Stimulated activated CD8-positive, alpha-beta memory T cell treated with anti-CD3 and anti-CD28 coated beads, Interleukin-7, amount 100 ng/mL, for 4 hours (primary cell): Measurements from ENCODE around the gene DROSHA.
"Not testable (repeated sequence)": the region's sequence is repeated elsewhere in the genome, so short reads cannot be mapped to it uniquely, and the experiment has no call there.

Experiments used
- DNase-seq, 2 donors: peaks; one replicate each; pipeline ENCODE4 v3.0.0-alpha.2; 2020; ENCODE audit warnings: low read depth in 2 of 2

The DROSHA gene

GRCh38 chr5:31531888-31532547 lies at the start of gene DROSHA, which contains the start of gene C5orf22:
Gene DROSHA, minus strand, starts transcription at chr5:31532093. Its CDS starts 3,034 bp downstream, at chr5:31529059.
Gene C5orf22, plus strand, starts transcription at chr5:31532301. Its CDS starts 92 bp downstream, at chr5:31532393.
- DNase-seq: peak; percentile 79 to 88

- DNase-seq: no peak
Observed at GRCh38 chr5:31579558-31579957, 47.7 kb upstream of the DROSHA start.

- DNase-seq: no peak
Observed at GRCh38 chr5:31577438-31577837, 45.5 kb upstream of the DROSHA start.

- DNase-seq: no peak
Observed at GRCh38 chr5:31574772-31575171, 42.9 kb upstream of the DROSHA start.

GRCh38 chr5:31573494-31574142 lies 41.7 kb upstream of the DROSHA start:
- no peak for DNase-seq

GRCh38 chr5:31569068-31569467 lies 37.2 kb upstream of the DROSHA start:
- DNase-seq: no peak

- no peak for DNase-seq
Observed at GRCh38 chr5:31568302-31568835, 36.5 kb upstream of the DROSHA start.

- not testable (repeated sequence) for DNase-seq
Observed at GRCh38 chr5:31566362-31566761, 34.5 kb upstream of the DROSHA start.

- no peak for DNase-seq
Observed at GRCh38 chr5:31563216-31563615, 31.3 kb upstream of the DROSHA start.

- no peak for DNase-seq
Observed at GRCh38 chr5:31561946-31562345, 30.1 kb upstream of the DROSHA start.

GRCh38 chr5:31559942-31560341 lies 28.0 kb upstream of the DROSHA start:
- no peak for DNase-seq

- DNase-seq: no peak
Observed at GRCh38 chr5:31556461-31556860, 24.6 kb upstream of the DROSHA start.

- no peak for DNase-seq
Observed at GRCh38 chr5:31554552-31554951, 22.7 kb upstream of the DROSHA start.

- no peak for DNase-seq
Observed at GRCh38 chr5:31553863-31554262, 22.0 kb upstream of the DROSHA start.

GRCh38 chr5:31551878-31552277 lies 20.0 kb upstream of the DROSHA start:
- DNase-seq: no peak

GRCh38 chr5:31549114-31549513 lies 17.2 kb upstream of the DROSHA start:
- not testable (repeated sequence) for DNase-seq

GRCh38 chr5:31537851-31538250 lies 6.0 kb upstream of the DROSHA start:
- DNase-seq: no peak

- no peak for DNase-seq
Observed at GRCh38 chr5:31537349-31537748, 5.5 kb upstream of the DROSHA start.

- DNase-seq: no peak
Observed at GRCh38 chr5:31536873-31537272, 5.0 kb upstream of the DROSHA start.

- DNase-seq: no peak
Observed at GRCh38 chr5:31534527-31535046, 2.7 kb upstream of the DROSHA start.

- no peak for DNase-seq
Observed at GRCh38 chr5:31531543-31531887, 378 bp downstream of the DROSHA start.

GRCh38 chr5:31530541-31531265 lies 1.2 kb downstream of the DROSHA start:
- DNase-seq: no peak
